ENCODE data around the gene STH.

DNA sequence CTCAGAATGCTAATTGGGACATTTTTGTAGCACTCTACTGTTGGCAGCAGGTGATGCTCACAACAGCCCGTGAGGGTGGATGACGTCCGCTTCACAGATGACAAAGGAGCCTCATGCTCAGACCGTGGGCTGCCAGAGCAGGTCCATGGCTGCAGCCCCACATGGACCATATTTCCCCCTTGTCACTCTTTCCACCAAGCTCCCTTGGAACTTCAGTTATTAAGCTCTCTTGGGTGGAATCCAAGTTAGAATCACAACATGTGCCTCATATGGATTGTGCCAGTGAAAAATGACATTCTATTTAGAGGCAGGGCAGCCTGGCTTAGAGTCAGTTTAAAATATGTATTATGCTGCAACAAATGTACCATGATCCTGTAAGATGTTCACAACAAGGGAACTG, 33.2 kb upstream of the STH start:
- TF ChIP-seq, protein P1, sequence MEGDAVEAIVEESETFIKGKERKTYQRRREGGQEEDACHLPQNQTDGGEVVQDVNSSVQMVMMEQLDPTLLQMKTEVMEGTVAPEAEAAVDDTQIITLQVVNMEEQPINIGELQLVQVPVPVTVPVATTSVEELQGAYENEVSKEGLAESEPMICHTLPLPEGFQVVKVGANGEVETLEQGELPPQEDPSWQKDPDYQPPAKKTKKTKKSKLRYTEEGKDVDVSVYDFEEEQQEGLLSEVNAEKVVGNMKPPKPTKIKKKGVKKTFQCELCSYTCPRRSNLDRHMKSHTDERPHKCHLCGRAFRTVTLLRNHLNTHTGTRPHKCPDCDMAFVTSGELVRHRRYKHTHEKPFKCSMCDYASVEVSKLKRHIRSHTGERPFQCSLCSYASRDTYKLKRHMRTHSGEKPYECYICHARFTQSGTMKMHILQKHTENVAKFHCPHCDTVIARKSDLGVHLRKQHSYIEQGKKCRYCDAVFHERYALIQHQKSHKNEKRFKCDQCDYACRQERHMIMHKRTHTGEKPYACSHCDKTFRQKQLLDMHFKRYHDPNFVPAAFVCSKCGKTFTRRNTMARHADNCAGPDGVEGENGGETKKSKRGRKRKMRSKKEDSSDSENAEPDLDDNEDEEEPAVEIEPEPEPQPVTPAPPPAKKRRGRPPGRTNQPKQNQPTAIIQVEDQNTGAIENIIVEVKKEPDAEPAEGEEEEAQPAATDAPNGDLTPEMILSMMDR (IDR thresholded peaks at IDR 0.05): no peak
- TF ChIP-seq POLR2A (IDR thresholded peaks at IDR 0.05): no peak

Measured in adrenal gland (tissue), 5 donors.